Stimulated activated naive CD8-positive, alpha-beta T cell treated with anti-CD3 and anti-CD28 coated beads, Interleukin-15, amount 100 ng/mL, for 72 hours (primary cell): Measurements from ENCODE around the gene WEE2.

ENCODE experiments used
- ATAC-seq: fragments of 150-1000 bp; cut with Tn5 transposase; 2 replicates; pipeline ENCODE4 v1.10.0; 2021; ENCODE audit warnings: mild to moderate bottlenecking, moderate library complexity
- DNase-seq, 2 donors: peaks; one replicate each; pipeline ENCODE4 v3.0.0; 2021 to 2022
- H3K27ac Mint-ChIP-seq, 2 donors: one replicate each; pipeline ENCODE4 v1.8.0; 2022; ENCODE audit warnings: mild to moderate bottlenecking in 2 of 2, mixed read lengths in 2 of 2, moderate library complexity in 2 of 2
- H3K27me3 Mint-ChIP-seq: one replicate; pipeline ENCODE4 v1.8.0; 2022; ENCODE audit warnings: mixed read lengths
- H3K4me1 Mint-ChIP-seq: one replicate; pipeline ENCODE4 v1.8.0; 2022; ENCODE audit warnings: mild to moderate bottlenecking, mixed read lengths
- H3K4me3 Mint-ChIP-seq, 2 donors: one replicate each; pipeline ENCODE4 v1.8.0; 2022; ENCODE audit warnings: mild to moderate bottlenecking in 2 of 2, mixed read lengths in 2 of 2, moderate library complexity in 1 of 2
- H3K9me3 Mint-ChIP-seq, 2 donors: one replicate each; pipeline ENCODE4 v1.8.0; 2022; ENCODE audit warnings: mixed read lengths in 2 of 2

WEE2 gene

DNA sequence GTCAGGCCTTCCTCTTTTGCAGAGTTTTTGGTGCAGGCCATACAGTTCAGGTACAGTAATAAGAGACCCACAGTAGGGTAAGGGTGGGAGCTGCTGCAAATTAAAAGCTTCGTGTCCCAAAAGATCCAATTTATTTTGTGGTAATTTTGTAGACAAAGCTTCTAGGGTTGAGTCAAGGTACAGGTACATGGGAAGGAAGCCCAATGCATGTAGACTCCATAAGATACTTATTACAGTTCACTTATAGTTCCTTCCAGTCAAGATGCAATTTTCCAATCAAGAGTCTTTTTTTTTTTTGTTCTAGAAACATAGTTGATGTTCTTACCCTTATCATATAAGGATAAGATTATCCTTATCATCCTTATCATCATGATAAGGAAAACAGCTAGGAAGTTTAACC lies 68.2 kb downstream of the WEE2 start, which contains the start of gene TAS2R4:
Gene TAS2R4, plus strand, starts transcription at position 301 of the 400 bp plus-strand sequence. CDS start 1,815 bp downstream, outside the sequence.
- H3K27me3 Mint-ChIP-seq: no peaks in the 10 kb centered on the region
- no peak for ATAC-seq
- no peaks in the 10 kb centered on the region for H3K4me1 Mint-ChIP-seq
- no peak within 1 kb of the TSS for H3K4me3 Mint-ChIP-seq
- no peak for DNase-seq
- H3K9me3 Mint-ChIP-seq: peaks cover 5 to 12% of the 10 kb centered on the region in 2 donors
- H3K27ac Mint-ChIP-seq: no peak within 1 kb of the TSS
